Kidney (tissue), 14 donors: ENCODE results near the gene NHEJ1. TPM values are rescaled to one million over a fixed set of nuclear protein-coding genes. Genes with fewer than 3 reads are reported as not detected.

ENCODE experiments used
- DNase-seq, 5 donors: peaks; one replicate each; pipeline ENCODE4 v3.0.0-alpha.2; 2013 to 2020
- FAIRE-seq: peaks from 2 replicates; lab custom pipeline; 2012; peaks lifted over from hg19 to GRCh38; lab: Jason Lieb, UNC
- H3K27ac ChIP-seq, 2 donors: one replicate each; pipeline ENCODE4 v1.7.0; 2013; ENCODE audit warnings: low read depth in 2 of 2, low read length in 2 of 2, inconsistent platforms in 1 of 2
- H3K27me3 ChIP-seq: one replicate; pipeline ENCODE4 v1.7.1; 2013; ENCODE audit warnings: low read length, inconsistent platforms; ENCODE audit not compliant: control insufficient read depth, insufficient read depth
- H3K36me3 ChIP-seq, 3 donors: one replicate each; pipeline versions ENCODE4 v1.7.0 to v1.7.1; 2013; ENCODE audit warnings: low read length in 3 of 3, control low read depth in 1 of 3, inconsistent platforms in 1 of 3; ENCODE audit not compliant: insufficient read depth in 3 of 3, control insufficient read depth in 2 of 3
- H3K4me1 ChIP-seq, 3 donors: one replicate each; pipeline versions ENCODE4 v1.7.0 to v1.7.1; 2013; ENCODE audit warnings: low read length in 3 of 3, inconsistent platforms in 1 of 3, low read depth in 1 of 3; ENCODE audit not compliant: control insufficient read depth in 2 of 3, insufficient read depth in 2 of 3
- H3K4me3 ChIP-seq, 3 donors: one replicate each; pipeline versions ENCODE4 v1.7.0 to v1.8.1; 2013; ENCODE audit warnings: low read length in 3 of 3, control low read depth in 1 of 3, inconsistent platforms in 1 of 3
- H3K9ac ChIP-seq, 3 donors: one replicate each; pipeline versions ENCODE4 v1.7.0 to v1.7.1; 2013; ENCODE audit warnings: low read length in 3 of 3, control low read depth in 1 of 3, inconsistent platforms in 1 of 3
- H3K9me3 ChIP-seq, 3 donors: one replicate each; pipeline versions ENCODE4 v1.7.0 to v1.7.1; 2013; ENCODE audit warnings: low read length in 3 of 3, control low read depth in 1 of 3, inconsistent platforms in 1 of 3; ENCODE audit not compliant: control insufficient read depth in 2 of 3, insufficient read depth in 1 of 3
- intact Hi-C: fragments of 100-400 bp; cut with DNase I; formaldehyde crosslinking; loops from one replicate; pipeline ENCODE4 v1.11.1; 2022
- polyA plus RNA-seq: library from polyadenylated mRNA; stranded (reverse); fragments of 350-450 nt; fragmentation: Illumina TruSeq; extraction: RNeasy Lipid Tissue Mini Kit (QIAGEN cat#74804); gene quantifications from one replicate; pipeline ENCODE4 v1.2.3, GENCODE V29; 2014; ENCODE audit warnings: low read depth, low replicate concordance; ENCODE audit not compliant: insufficient read depth
- total RNA-seq: library from RNA; stranded (reverse); fragmentation: NEBNext Ultra II Directional; extraction: Animal tissue kit (Norgen Biotek cat#: 25700); gene quantifications from one replicate; pipeline ENCODE4 v1.2.1, GENCODE V29; 2021
- TF ChIP-seq, protein P1 (sequence below): IDR thresholded peaks from 3 replicates; pipeline ENCODE4 v1.5.1; 2012; ENCODE audit warnings: mild to moderate bottlenecking, moderate library complexity, borderline replicate concordance; ENCODE audit not compliant: insufficient read depth; ENCODE audit errors: extremely low read depth
- donor health status: control.
- donor health status: control.
- donor health status: control.
- donor health status: control.
- donor health status: control.
- donor health status: DM: yes; HTN: yes; CAD: no.
- donor health status: Normal renal cell carcinoma (clear cell type).

Gene NHEJ1
- total and polyA plus RNA-seq, 2 donors from 2014 or later = 17.5 to 17.7 TPM

DNA sequence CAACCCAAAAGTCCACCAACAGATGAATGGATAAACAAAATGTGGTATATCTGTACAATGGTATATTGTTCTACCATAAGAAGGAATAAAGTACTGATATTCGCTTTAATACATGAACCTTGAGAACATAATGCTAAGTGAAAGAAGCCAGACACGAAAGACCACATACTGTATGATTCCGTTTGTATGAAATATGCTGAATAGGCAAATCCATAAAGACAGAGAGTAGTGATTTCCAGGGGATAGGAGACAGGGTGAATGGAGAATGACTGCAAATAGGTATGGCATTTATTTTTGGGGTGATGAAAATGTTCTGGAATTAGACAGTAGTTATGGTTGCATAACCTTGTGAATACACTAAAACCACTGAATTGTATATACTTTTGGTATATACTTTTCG, 71.3 kb downstream of the NHEJ1 start:
- H3K36me3 ChIP-seq = peaks cover 0 to 5% (median 0%) of the 10 kb centered on the region in 3 donors
- H3K9me3 ChIP-seq = no peaks in the 10 kb centered on the region
- DNase-seq (no peak), FAIRE-seq (no peak)
- no peak overlapping the region for H3K27ac ChIP-seq
- TF ChIP-seq, protein P1, sequence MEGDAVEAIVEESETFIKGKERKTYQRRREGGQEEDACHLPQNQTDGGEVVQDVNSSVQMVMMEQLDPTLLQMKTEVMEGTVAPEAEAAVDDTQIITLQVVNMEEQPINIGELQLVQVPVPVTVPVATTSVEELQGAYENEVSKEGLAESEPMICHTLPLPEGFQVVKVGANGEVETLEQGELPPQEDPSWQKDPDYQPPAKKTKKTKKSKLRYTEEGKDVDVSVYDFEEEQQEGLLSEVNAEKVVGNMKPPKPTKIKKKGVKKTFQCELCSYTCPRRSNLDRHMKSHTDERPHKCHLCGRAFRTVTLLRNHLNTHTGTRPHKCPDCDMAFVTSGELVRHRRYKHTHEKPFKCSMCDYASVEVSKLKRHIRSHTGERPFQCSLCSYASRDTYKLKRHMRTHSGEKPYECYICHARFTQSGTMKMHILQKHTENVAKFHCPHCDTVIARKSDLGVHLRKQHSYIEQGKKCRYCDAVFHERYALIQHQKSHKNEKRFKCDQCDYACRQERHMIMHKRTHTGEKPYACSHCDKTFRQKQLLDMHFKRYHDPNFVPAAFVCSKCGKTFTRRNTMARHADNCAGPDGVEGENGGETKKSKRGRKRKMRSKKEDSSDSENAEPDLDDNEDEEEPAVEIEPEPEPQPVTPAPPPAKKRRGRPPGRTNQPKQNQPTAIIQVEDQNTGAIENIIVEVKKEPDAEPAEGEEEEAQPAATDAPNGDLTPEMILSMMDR = no peak
- intact Hi-C loops = no loop called here
- no peak overlapping the region for H3K4me3 ChIP-seq
- H3K9ac ChIP-seq = no peak overlapping the region
- no peaks in the 10 kb centered on the region for H3K27me3 ChIP-seq
- no peaks in the 10 kb centered on the region for H3K4me1 ChIP-seq

DNA sequence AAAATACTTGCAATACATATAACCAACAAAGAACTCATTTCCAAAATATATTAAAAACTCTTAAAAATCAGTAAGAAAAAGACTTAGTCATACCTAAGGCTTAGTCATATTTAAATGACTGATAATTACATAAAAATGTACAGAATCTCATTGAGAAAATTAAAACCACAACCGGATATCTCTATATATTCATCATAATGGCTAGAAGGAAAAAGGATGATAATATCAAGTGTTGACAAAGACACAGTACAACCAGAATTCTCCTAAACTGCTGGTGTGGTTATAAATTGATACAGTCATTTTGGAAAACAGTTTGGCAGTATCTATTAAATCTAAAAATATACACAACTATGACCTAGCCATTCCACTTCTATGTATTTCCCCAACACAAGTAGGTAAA, 72.8 kb downstream of the NHEJ1 start:
- H3K4me3 ChIP-seq = no peak overlapping the region
- H3K27me3 ChIP-seq = no peaks in the 10 kb centered on the region
- H3K4me1 ChIP-seq = no peaks in the 10 kb centered on the region
- no peak for DNase-seq
- H3K9me3 ChIP-seq = no peaks in the 10 kb centered on the region
- TF ChIP-seq, protein P1 = no peak
- H3K36me3 ChIP-seq = no peaks in the 10 kb centered on the region
- intact Hi-C loops = no loop called here
- FAIRE-seq = no peak
- no peak overlapping the region for H3K9ac ChIP-seq
- no peak overlapping the region for H3K27ac ChIP-seq

GRCh38 chr2:219087361-219087760, 73.3 kb downstream of the NHEJ1 start:
- H3K27me3 ChIP-seq = no peaks in the 10 kb centered on the region
- DNase-seq = peak in 2 of 5 donors; percentile 14 to 27
- FAIRE-seq = no peak
- no peaks in the 10 kb centered on the region for H3K9me3 ChIP-seq
- intact Hi-C loops = no loop called here
- no peak overlapping the region for H3K4me3 ChIP-seq
- H3K27ac ChIP-seq = no peak overlapping the region
- no peaks in the 10 kb centered on the region for H3K36me3 ChIP-seq
- TF ChIP-seq, protein P1 = no peak
- H3K4me1 ChIP-seq = no peaks in the 10 kb centered on the region
- no peak overlapping the region for H3K9ac ChIP-seq

DNA sequence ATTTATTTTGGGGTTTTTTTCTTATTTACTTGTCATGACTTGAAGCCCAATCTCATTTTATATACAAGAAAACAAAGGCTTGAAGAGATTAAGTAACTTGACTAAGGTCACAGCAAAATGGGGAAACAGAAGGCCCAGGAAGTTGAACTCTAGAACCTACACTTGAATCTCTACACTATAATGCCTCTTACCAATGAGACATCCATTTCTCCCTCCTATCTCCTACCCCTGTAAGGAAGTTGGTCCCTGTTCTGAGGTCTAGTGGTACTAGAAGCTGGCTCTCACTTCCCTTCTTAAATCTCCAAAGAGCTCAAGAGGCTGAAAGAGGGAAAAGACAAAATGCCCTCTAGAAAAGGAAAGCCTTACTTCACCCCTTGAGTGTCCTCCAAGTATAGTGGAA, 74.4 kb downstream of the NHEJ1 start:
- FAIRE-seq = no peak

More for the DNA sequence above, 74.4 kb downstream of the NHEJ1 start:
- no peak overlapping the region for H3K4me3 ChIP-seq
- no peak overlapping the region for H3K9ac ChIP-seq
- no peak overlapping the region for H3K27ac ChIP-seq
- H3K27me3 ChIP-seq = no peaks in the 10 kb centered on the region
- TF ChIP-seq, protein P1 = no peak
- no peaks in the 10 kb centered on the region for H3K9me3 ChIP-seq
- no peaks in the 10 kb centered on the region for H3K4me1 ChIP-seq
- DNase-seq = no peak
- H3K36me3 ChIP-seq = no peaks in the 10 kb centered on the region
- intact Hi-C loops = no loop called here
